Endothelial cell of umbilical vein (primary cell): ENCODE measurements around the gene NCOA7. TPM values are rescaled to one million over a fixed set of nuclear protein-coding genes. Genes with fewer than 3 reads are reported as not detected.

ENCODE experiments used
- BruUV-seq: library from RNA; stranded (reverse); fragments of 400-500 nt; replicated peaks from 2 replicates; lab custom pipeline; 2021; lab: Mats Ljungman, UMichigan
- CTCF ChIA-PET: fragments of 300-600, 350-600 bp; sonication (Branson Sonifier 250); formaldehyde crosslinking; loops from one replicate; lab custom pipeline; 2021; ENCODE audit warnings: antibody characterized with exemption, inconsistent platforms; lab: Charles Lee
- POLR2A ChIA-PET: fragments of 300-600, 350-600 bp; sonication (Branson Sonifier 250); formaldehyde crosslinking; loops from one replicate; lab custom pipeline; 2021; ENCODE audit warnings: antibody characterized with exemption, inconsistent platforms; lab: Charles Lee
- DNase-seq: peaks from one replicate; pipeline ENCODE4 v3.0.0-alpha.2; 2011; ENCODE audit warnings: low read depth, low spot score
- FAIRE-seq: peaks from 2 replicates; lab custom pipeline; 2011; peaks lifted over from hg19 to GRCh38; lab: Jason Lieb, UNC
- H2AFZ ChIP-seq: 2 replicates; pipeline ENCODE4 v1.6.0; 2012; ENCODE audit warnings: low read depth, low read length, control low read depth, inconsistent platforms
- H3K27ac ChIP-seq: 2 replicates; pipeline ENCODE4 v1.5.1; 2011; ENCODE audit warnings: low read depth, mild to moderate bottlenecking, control low read depth, low read length, moderate library complexity; ENCODE audit not compliant: insufficient read depth
- H3K27me3 ChIP-seq, 2 experiments: 2 replicates each; pipeline versions ENCODE4 v1.6.0 to v1.6.1; 2011; ENCODE audit warnings: low read length in 2 of 2, mixed read lengths in 1 of 2; ENCODE audit not compliant: control insufficient read depth in 2 of 2, insufficient read depth in 2 of 2
- H3K36me3 ChIP-seq, 2 experiments: 2 replicates in 1 of 2; 3 replicates in 1 of 2; pipeline ENCODE4 v1.5.1; 2011; ENCODE audit warnings: low read length in 2 of 2, mild to moderate bottlenecking in 1 of 2, moderate library complexity in 1 of 2; ENCODE audit not compliant: control insufficient read depth in 2 of 2, insufficient read depth in 2 of 2; ENCODE audit errors: extremely low read depth in 1 of 2
- H3K4me1 ChIP-seq: 3 replicates; pipeline ENCODE4 v1.5.1; 2011; ENCODE audit warnings: mild to moderate bottlenecking, low read length; ENCODE audit not compliant: control insufficient read depth, insufficient read depth; ENCODE audit errors: extremely low read depth
- H3K4me2 ChIP-seq: 2 replicates; pipeline ENCODE4 v1.6.1; 2011; ENCODE audit warnings: low read length, control low read depth, mixed read lengths; ENCODE audit not compliant: insufficient read depth
- H3K4me3 ChIP-seq, 3 experiments: fragments of 200-600 bp in 1 of 3; sonication (generic), shearing (Covaris generic) in 1 of 3; replicated peaks in 1 of 3; 2 replicates each; pipeline ENCODE4 v1.5.1; 2011 to 2016; ENCODE audit warnings: control low read depth in 3 of 3, low read length in 3 of 3, mild to moderate bottlenecking in 2 of 3, inconsistent platforms in 1 of 3, low read depth in 1 of 3, moderate library complexity in 1 of 3; ENCODE audit not compliant: insufficient read depth in 1 of 3
- H3K79me2 ChIP-seq: 2 replicates; pipeline ENCODE4 v1.6.0; 2012; ENCODE audit warnings: low read length, inconsistent platforms; ENCODE audit not compliant: control insufficient read depth, insufficient read depth
- H3K9ac ChIP-seq: replicated peaks from 2 replicates; pipeline ENCODE3; 2011; ENCODE audit warnings: low read length, control low read depth; ENCODE audit not compliant: insufficient read depth; ENCODE audit errors: extremely low read depth
- H3K9me1 ChIP-seq: replicated peaks from 3 replicates; pipeline ENCODE4 v1.6.0; 2011; ENCODE audit warnings: mild to moderate bottlenecking, low read length; ENCODE audit not compliant: control insufficient read depth, insufficient read depth; ENCODE audit errors: extremely low read depth
- H3K9me3 ChIP-seq: replicated peaks from 2 replicates; pipeline ENCODE4 v1.5.1; 2012; ENCODE audit warnings: low read length, inconsistent platforms; ENCODE audit not compliant: control insufficient read depth, insufficient read depth
- H4K20me1 ChIP-seq: replicated peaks from 2 replicates; pipeline ENCODE3; 2011; ENCODE audit warnings: mild to moderate bottlenecking, low read length; ENCODE audit not compliant: control insufficient read depth, insufficient read depth; ENCODE audit errors: extremely low read depth
- CTCF ChIP-seq, 2 donors: IDR thresholded peaks; 1 replicate in 1 of 2; 2 replicates in 1 of 2; pipeline ENCODE4 v1.5.1; 2011; ENCODE audit warnings: low read length in 2 of 2, mild to moderate bottlenecking in 2 of 2, moderate library complexity in 2 of 2, control low read depth in 1 of 2, inconsistent platforms in 1 of 2, low read depth in 1 of 2; ENCODE audit not compliant: insufficient read depth in 1 of 2; ENCODE audit errors: extremely low read depth in 1 of 2
- EZH2 ChIP-seq: IDR thresholded peaks from 2 replicates; pipeline ENCODE4 v1.6.1; 2012; ENCODE audit warnings: borderline replicate concordance, low read depth, mild to moderate bottlenecking, moderate library complexity, low read length, inconsistent platforms; ENCODE audit not compliant: severe bottlenecking
- FOS ChIP-seq: IDR thresholded peaks from 2 replicates; pipeline ENCODE4 v1.6.1; 2011; ENCODE audit warnings: mild to moderate bottlenecking, low read length, moderate library complexity, borderline replicate concordance; ENCODE audit not compliant: insufficient read depth
- GATA2 ChIP-seq: IDR thresholded peaks from 2 replicates; pipeline ENCODE4 v1.7.0; 2011; ENCODE audit warnings: low read depth, mild to moderate bottlenecking, moderate library complexity, mixed read lengths, low read length; ENCODE audit not compliant: insufficient read length, insufficient read depth
- JUN ChIP-seq: IDR thresholded peaks from 2 replicates; pipeline ENCODE4 v1.6.1; 2011; ENCODE audit warnings: borderline replicate concordance, low read depth; ENCODE audit not compliant: insufficient read length, insufficient read depth
- MAX ChIP-seq: IDR thresholded peaks from 2 replicates; pipeline ENCODE4 v1.6.1; 2011; ENCODE audit not compliant: insufficient read depth, insufficient read length
- MYC ChIP-seq: IDR thresholded peaks from one replicate; pipeline ENCODE4 v1.6.1; 2011; ENCODE audit warnings: mild to moderate bottlenecking, low read depth, low read length
- POLR2A ChIP-seq: IDR thresholded peaks from 2 replicates; pipeline ENCODE4 v1.6.1; 2012; ENCODE audit warnings: low read depth, mild to moderate bottlenecking, control low read depth, low read length
- POLR2AphosphoS5 ChIP-seq: IDR thresholded peaks from 2 replicates; pipeline ENCODE4 v1.6.1; 2012; ENCODE audit warnings: low read depth, mild to moderate bottlenecking, control low read depth, low read length, moderate library complexity; ENCODE audit not compliant: insufficient read depth
- dilution Hi-C: fragments of 300-500 bp; cut with MboI; formaldehyde crosslinking; loops from one replicate; pipeline ENCODE4 v1.15.0; 2019; ENCODE audit warnings: low sequenced_read_pairs; ENCODE audit not compliant: extremely low pct_ligation_motif_present
- intact Hi-C: fragments of 100-400 bp; cut with micrococcal nuclease; formaldehyde crosslinking; loops from one replicate; pipeline ENCODE4 v1.10.0; 2022
- polyA plus RNA-seq, 4 experiments: library from polyadenylated mRNA; depleted of rRNA in 3 of 4; stranded (reverse) in 3 of 4; unstranded in 1 of 4; fragments of >200 nt; gene quantifications; 2 replicates each; pipeline versions ENCODE4 v1.2.1 to v1.2.3, GENCODE V29; 2011 to 2012; ENCODE audit warnings: missing spikeins in 1 of 4
- total RNA-seq: library from RNA; stranded (reverse); gene quantifications from 2 replicates; pipeline ENCODE4 v1.2.3, GENCODE V29; 2021

The NCOA7 gene
- total and polyA plus RNA-seq, 2 donors (not counting 3 experiments of a cell fraction or from before 2014, with no cell fraction given) = 27.7 to 71.2 TPM

DNA sequence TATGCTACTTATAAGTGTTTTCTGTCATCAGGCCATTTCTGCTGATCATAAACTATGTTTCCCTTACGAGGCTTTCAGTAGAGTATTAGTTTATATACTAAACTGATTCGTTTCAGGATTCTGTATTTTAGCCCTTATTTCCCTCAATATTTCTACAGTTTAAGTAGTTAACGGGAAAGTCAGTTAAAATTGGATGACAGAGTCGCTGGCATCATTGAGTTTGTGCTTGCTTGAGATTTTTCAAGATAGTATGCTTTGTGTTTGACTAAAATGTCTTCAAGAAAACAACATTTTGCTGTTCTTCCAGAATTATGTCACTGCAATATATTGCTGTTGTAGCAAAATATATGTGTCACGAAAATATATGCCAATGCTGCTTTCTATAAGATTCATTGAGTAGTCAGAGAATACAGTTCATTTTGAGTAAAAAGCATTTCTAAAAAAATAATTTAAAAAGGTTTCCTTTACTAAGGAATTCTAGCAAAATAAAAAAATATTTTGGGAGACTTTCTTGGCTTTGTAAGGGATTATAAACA is 51.4 kb downstream of the NCOA7 start:
- H3K4me1 ChIP-seq = peaks cover 24% of the 10 kb centered on the region
- ChIA-PET POLR2A (no interaction called here), CTCF (interaction anchor here (1.7 kb wide), 2 partner anchors 52 to 61 kb away, joined by 4 to 6 read pairs; partner anchors contain the start of gene NCOA7)
- H3K4me2 ChIP-seq = no peak overlapping the region
- H3K9ac ChIP-seq = no peak overlapping the region
- no peaks in the 10 kb centered on the region for H4K20me1 ChIP-seq
- no peak overlapping the region for H3K4me3 ChIP-seq
- DNase-seq = no peak
- no peak overlapping the region for H2AFZ ChIP-seq
- TF ChIP-seq POLR2A = no peak
- no peak for TF ChIP-seq MAX
- TF ChIP-seq CTCF (IDR thresholded peaks at IDR 0.05; ENCODE audit: extremely low read depth in 1 of 2, insufficient read depth in 1 of 2, low read depth in 1 of 2, low read length in 2 of 2) = no peak
- no peak for TF ChIP-seq POLR2AphosphoS5
- TF ChIP-seq MYC = no peak
- TF ChIP-seq EZH2 = no peak
- no peak for TF ChIP-seq GATA2
- no peak for TF ChIP-seq FOS
- TF ChIP-seq JUN = no peak
- no peaks in the 10 kb centered on the region for H3K9me3 ChIP-seq
- peaks cover 20% of the 10 kb centered on the region for H3K79me2 ChIP-seq
- no peaks in the 10 kb centered on the region for H3K9me1 ChIP-seq
- no TSS peak for BruUV-seq
- dilution Hi-C loops = no loop called here
- H3K36me3 ChIP-seq = no peaks in the 10 kb centered on the region
- no peak for FAIRE-seq
- H3K27me3 ChIP-seq = no peaks in the 10 kb centered on the region
- H3K27ac ChIP-seq = no peak overlapping the region
- intact Hi-C loops = no loop called here
